DMS114 treated with DMSO at 0.1 percent for 48 hours (cell line): Measurements from ENCODE around the gene LRSAM1.
"Not testable (repeated sequence)": the region's sequence is repeated elsewhere in the genome, so short reads cannot be mapped to it uniquely, and the experiment has no call there.

Experiments used
- DNase-seq: peaks from one replicate; lab custom pipeline; 2025; ENCODE audit not compliant: unreplicated experiment; lab: John Stamatoyannopoulos, UW

Gene LRSAM1

DNA sequence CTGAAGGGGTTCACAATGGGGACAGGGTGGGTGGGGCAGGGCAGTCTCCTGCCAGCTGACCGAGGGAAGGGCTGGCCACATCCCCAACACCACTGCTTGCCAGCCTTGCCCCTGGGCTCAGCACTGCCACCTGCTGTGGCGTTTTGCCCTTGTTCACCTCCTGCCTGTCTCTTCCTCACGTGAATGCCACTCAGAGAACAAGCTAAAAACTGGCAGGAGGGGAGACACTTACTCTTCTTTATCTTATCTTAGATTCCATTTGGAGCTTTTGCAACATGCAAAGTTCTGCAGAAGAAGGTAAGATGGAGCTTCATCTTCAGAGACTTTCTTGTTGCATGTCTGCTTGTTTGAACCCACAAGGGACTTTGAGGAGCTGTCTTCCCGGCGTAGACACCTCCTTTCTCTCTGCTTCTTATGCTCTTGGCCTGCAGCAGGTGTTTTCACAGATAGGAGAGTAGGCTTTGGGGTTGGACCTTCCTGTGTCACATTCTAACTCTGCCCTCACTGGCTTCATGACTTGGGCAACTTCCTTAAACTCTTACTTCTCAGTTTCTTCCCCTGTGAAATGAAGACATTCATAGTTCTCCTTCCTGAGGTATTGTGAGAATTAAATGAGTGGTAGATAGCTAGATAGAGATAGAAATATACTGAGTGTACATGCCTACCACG is 4.1 kb downstream of the LRSAM1 start:
- DNase-seq = no peak

DNA sequence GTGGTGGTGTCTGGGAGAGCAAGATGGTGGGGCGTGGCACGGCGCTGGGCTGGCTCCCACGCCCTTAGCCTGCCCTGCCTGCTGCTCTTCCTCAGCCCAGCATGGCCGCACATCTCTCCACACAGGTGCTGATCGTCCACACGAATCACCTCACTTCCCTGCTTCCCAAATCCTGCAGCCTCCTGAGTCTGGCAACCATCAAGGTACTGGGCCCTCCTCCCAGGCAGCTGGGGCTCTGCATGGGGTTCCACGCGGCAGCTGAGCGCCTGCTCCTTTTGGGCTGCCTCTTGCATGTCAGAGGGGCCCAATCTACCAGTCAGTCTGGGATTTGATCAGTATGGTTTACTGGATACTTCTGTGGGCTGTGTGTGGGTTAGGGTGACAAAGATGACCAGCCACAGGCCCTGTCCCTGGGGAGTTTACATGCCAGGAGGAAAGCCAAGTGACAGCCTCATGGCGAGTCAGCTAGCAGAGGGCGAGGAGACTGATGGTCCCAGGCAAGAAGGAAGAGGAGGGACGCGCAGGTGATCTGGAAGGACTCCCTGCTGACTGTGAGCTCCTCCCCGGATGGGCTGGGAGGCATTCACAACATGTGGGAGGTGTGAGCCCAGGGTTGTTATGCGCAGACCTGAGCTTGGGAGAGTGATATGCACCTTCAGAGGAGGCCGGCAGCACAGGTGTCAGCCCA is 6.0 kb downstream of the LRSAM1 start:
- no peak for DNase-seq

GRCh38 chr9:127458921-127459320 is 7.6 kb downstream of the LRSAM1 start:
- no peak for DNase-seq

DNA sequence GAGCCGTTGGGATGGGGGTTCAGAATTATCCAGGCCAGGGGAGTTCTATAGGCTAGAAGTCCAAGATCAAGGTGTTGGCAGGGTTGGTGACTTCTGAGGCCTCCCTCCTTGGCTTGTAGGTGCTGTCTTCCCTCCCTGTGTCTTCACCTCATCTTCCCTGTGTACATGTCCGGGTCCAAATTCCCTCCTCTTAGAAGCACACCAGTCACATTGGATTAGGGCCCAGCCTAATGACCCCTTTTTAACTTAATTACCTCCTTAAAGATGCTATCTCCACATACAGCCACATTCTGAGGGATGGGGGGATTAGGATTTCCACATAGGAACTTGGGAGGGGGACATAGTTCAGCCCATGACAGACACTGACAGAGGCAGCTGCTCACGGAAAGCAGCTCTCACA is 12.1 kb downstream of the LRSAM1 start:
- DNase-seq = no peak

DNA sequence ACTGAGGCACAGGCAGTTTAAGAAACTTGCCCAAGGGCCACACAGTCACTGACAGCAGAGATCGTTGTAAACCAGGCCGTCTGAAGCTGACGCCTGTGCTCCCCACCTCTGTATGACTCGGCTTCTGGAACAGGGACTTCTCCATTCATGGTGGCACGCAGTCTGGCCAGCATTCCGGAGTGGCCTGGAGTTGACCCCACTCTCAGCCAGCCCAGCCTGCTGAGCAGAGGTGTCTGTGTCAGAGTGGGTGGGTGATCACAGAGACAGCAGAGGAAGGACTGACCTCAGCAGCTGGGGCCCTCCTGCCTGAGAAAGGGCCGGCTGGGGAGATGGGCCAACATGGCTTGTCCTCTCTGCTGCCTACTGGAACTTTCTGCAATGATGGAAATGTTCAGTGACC is 12.6 kb downstream of the LRSAM1 start:
- no peak for DNase-seq

GRCh38 chr9:127466407-127466917 is 15.2 kb downstream of the LRSAM1 start:
- DNase-seq = not testable (repeated sequence)

- no peak for DNase-seq
These were observed 16.3 kb downstream of the LRSAM1 start for GRCh38 chr9:127467621-127468020.

GRCh38 chr9:127470662-127471061 is 19.4 kb downstream of the LRSAM1 start:
- DNase-seq = no peak

DNA sequence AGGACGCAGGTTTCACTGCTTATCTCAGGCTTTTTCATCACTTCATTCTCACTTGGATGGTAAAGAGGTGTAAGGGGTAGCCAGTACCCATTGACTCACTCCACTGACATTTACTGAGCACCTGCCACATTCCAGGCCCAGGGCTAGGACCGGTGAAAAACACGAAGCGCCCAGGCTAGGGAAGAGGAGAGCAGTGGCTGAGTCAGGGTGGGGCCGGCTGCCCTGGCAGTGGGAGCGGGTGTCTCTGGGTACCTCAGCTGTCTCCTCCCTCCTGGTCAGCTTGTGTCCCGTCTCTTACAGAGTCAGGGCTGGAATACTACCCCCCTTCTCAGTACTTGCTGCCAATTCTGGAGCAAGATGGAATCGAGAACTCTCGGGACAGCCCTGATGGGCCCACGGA is 22.2 kb downstream of the LRSAM1 start:
- DNase-seq = no peak

DNA sequence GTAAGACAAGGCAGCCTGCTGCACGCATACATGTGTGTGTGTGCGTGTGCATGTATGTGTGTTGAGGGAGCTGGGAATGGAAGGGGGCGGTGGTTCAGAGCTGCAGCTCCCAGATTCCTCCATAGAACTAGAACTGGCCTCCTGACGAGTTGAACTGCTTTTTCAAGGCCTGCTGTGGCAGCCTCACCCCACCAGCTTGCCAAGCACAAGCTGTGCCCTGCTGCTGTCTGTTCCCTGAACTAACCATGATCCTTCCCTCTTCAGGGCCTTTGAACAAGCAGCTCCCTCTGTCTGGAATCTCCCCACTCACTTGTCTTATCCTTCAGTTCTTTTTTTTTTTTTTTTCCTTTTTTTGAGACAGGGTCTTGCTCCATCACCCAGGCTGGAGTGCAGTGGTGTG is 22.6 kb downstream of the LRSAM1 start:
- DNase-seq = no peak

GRCh38 chr9:127474592-127474991 is 23.3 kb downstream of the LRSAM1 start:
- no peak for DNase-seq

GRCh38 chr9:127479507-127480081 is 28.3 kb downstream of the LRSAM1 start:
- no peak for DNase-seq

- DNase-seq = no peak
These were observed 31.4 kb downstream of the LRSAM1 start for GRCh38 chr9:127482662-127483061.

DNA sequence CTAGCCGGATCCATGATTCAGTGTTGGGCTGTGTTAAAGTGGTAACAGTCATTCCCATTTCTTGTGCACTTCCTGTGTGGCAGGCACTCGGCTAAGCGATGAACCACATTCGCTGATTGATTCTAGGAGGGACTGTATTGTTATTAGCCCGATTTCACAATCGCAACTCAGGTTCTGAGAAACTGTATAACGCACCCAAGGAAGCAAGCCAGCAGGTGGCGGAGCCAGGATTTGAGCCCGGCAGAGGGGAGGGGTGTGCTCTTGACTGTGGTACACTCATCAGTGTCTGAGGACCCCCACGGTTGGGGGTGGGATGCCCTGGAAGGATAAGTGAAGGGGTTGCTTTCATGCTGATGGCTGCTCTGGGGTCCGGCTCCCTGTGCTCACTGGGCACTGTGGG is 34.7 kb downstream of the LRSAM1 start:
- DNase-seq = no peak

GRCh38 chr9:127488946-127489345 is 37.6 kb downstream of the LRSAM1 start:
- no peak for DNase-seq

DNA sequence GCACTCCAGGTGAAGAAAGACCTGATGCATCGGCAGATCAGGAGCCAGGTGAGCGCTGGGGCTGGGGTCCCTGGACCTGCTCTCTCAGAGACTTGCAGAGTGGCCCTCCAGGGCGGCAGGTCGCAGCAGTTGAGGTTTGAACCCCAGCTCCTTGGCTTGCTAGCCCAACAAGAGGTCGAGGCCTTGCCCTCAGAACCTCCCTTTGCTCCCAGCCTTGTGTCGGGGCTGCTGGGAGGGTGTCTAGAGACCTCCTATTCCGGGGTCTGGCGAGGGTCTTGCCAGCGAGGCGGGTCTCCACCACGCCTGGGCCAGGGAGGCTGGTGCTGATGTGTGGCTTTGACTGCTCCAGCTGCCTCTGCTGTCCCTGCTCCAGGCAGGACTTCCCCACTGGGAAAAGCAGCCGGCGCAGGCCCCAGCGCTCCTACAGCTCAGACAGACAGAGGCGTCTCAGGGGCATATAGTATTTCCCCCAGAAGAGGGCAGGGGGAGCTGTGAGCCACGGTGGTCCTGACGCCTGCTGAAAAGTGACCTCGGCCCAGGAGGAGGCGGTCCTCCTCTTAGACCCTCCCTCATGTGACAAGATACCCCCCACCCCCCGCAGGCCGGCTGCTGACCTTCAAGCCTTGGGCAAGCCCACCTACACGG is 38.3 kb downstream of the LRSAM1 start:
- no peak for DNase-seq

- no peak for DNase-seq
These were observed 39.4 kb downstream of the LRSAM1 start for GRCh38 chr9:127490535-127491230.

GRCh38 chr9:127491516-127491915 is 40.2 kb downstream of the LRSAM1 start:
- no peak for DNase-seq

GRCh38 chr9:127492616-127493015 is 41.3 kb downstream of the LRSAM1 start:
- DNase-seq = no peak

GRCh38 chr9:127493592-127494303 is 42.4 kb downstream of the LRSAM1 start:
- DNase-seq = no peak

DNA sequence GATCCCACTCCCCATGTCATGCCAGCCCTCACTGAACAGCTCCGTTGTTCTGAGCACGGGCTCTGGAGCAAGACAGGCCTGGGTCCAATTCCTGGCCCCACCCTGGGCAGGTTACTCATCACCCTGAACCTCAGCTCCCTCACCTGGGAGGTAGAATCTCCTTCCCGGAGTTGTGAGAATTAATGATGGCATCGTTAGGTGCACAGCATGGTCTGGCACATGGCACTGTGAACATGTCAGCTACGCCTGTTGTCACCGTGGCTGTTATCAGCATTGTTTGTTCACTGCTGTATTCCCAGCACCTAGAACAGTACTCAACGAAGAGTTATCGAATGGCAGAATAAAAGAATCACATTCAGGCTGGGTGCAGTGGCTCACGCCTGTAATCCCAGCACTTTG is 43.0 kb downstream of the LRSAM1 start:
- no peak for DNase-seq
